ENCODE data around the gene ANK3.

GRCh38 chr10:60144099-60144498 lies 245.6 kb downstream of the ANK3 start:
- TF ChIP-seq CTCF (IDR thresholded peaks at IDR 0.05; ENCODE audit: low read depth, low read length) (no peak), POLR2A (IDR thresholded peaks at IDR 0.05; ENCODE audit: extremely low read depth, insufficient read length) (no peak), MAX (IDR thresholded peaks at IDR 0.05; ENCODE audit: low read depth, low read length) (no peak)
